ENCODE measurements around the gene SNX7.
A peak's percentile ranks its signal among the peaks of the same experiment; 100 is the strongest.

Gene SNX7

GRCh38 chr1:98698625-98699024 is 37.1 kb downstream of the SNX7 start:
- DNase-seq: no peak

- no peak for DNase-seq
Measured at GRCh38 chr1:98700228-98700627, 38.7 kb downstream of the SNX7 start.

- no peak for DNase-seq
Measured at GRCh38 chr1:98702976-98703375, 41.5 kb downstream of the SNX7 start.

- no peak for DNase-seq
Measured at GRCh38 chr1:98704474-98704873, 43.0 kb downstream of the SNX7 start.

GRCh38 chr1:98704971-98705370 is 43.5 kb downstream of the SNX7 start:
- DNase-seq: no peak

GRCh38 chr1:98705591-98705990 is 44.1 kb downstream of the SNX7 start:
- DNase-seq: no peak

GRCh38 chr1:98706173-98706843 is 44.8 kb downstream of the SNX7 start:
- DNase-seq: peak; percentile 25

- DNase-seq: no peak
Measured at GRCh38 chr1:98707556-98707955, 46.0 kb downstream of the SNX7 start.

- no peak for DNase-seq
Measured at GRCh38 chr1:98709906-98710305, 48.4 kb downstream of the SNX7 start.

- no peak for DNase-seq
Measured at GRCh38 chr1:98723574-98723973, 62.1 kb downstream of the SNX7 start.

GRCh38 chr1:98732985-98733781 is 71.7 kb downstream of the SNX7 start:
- DNase-seq: no peak

GRCh38 chr1:98733782-98734112 is 72.2 kb downstream of the SNX7 start:
- no peak for DNase-seq

- DNase-seq: no peak
Measured at GRCh38 chr1:98735756-98736155, 74.2 kb downstream of the SNX7 start.

- DNase-seq: no peak
Measured at GRCh38 chr1:98737835-98738234, 76.3 kb downstream of the SNX7 start.

- DNase-seq: no peak
Measured at GRCh38 chr1:98739762-98740161, 78.2 kb downstream of the SNX7 start.

- DNase-seq: no peak
Measured at GRCh38 chr1:98741164-98741563, 79.6 kb downstream of the SNX7 start.

GRCh38 chr1:98749152-98749756 is 87.7 kb downstream of the SNX7 start:
- DNase-seq: no peak

- no peak for DNase-seq
Measured at GRCh38 chr1:98754176-98754575, 92.7 kb downstream of the SNX7 start.

- no peak for DNase-seq
Measured at GRCh38 chr1:98761219-98761865, 99.8 kb downstream of the SNX7 start.

- DNase-seq: no peak
Measured at GRCh38 chr1:98763488-98764150, 102.1 kb downstream of the SNX7 start.

GRCh38 chr1:98764485-98764884 is 103.0 kb downstream of the SNX7 start:
- no peak for DNase-seq

GRCh38 chr1:98766255-98766654 is 104.7 kb downstream of the SNX7 start:
- no peak for DNase-seq

- DNase-seq: no peak
Measured at GRCh38 chr1:98769162-98769561, 107.6 kb downstream of the SNX7 start.
